HG03064 (cell line): Measurements from ENCODE around the gene SERPINA4.
"Not testable (repeated sequence)": the region's sequence is repeated elsewhere in the genome, so short reads cannot be mapped to it uniquely, and the experiment has no call there.

Source experiments
- ATAC-seq: cut with Tn5 transposase; IDR thresholded peaks from one replicate; pipeline ENCODE4 v1.9.1; 2021; ENCODE audit warnings: low read depth; ENCODE audit not compliant: unreplicated experiment

The SERPINA4 gene

GRCh38 chr14:94588311-94588710 is 27.1 kb downstream of the SERPINA4 start:
- ATAC-seq, result no peak

GRCh38 chr14:94591073-94591472 is 29.8 kb downstream of the SERPINA4 start:
- no peak for ATAC-seq

- no peak for ATAC-seq
Measured at GRCh38 chr14:94591871-94592270, 30.6 kb downstream of the SERPINA4 start.

- ATAC-seq, result no peak
Measured at GRCh38 chr14:94592457-94592856, 31.2 kb downstream of the SERPINA4 start.

- no peak for ATAC-seq
Measured at GRCh38 chr14:94593376-94593748, 32.1 kb downstream of the SERPINA4 start.

- no peak for ATAC-seq
Measured at GRCh38 chr14:94593749-94594431, 32.6 kb downstream of the SERPINA4 start.

GRCh38 chr14:94594441-94594840 is 33.2 kb downstream of the SERPINA4 start:
- no peak for ATAC-seq

GRCh38 chr14:94595912-94596311 is 34.7 kb downstream of the SERPINA4 start:
- no peak for ATAC-seq

- ATAC-seq, result no peak
Measured at GRCh38 chr14:94596361-94596760, 35.1 kb downstream of the SERPINA4 start.

GRCh38 chr14:94597788-94598187 is 36.5 kb downstream of the SERPINA4 start:
- ATAC-seq, result no peak

GRCh38 chr14:94598506-94598815 is 37.2 kb downstream of the SERPINA4 start:
- no peak for ATAC-seq

- no peak for ATAC-seq
Measured at GRCh38 chr14:94598816-94599655, 37.8 kb downstream of the SERPINA4 start.

- ATAC-seq, result no peak
Measured at GRCh38 chr14:94599656-94600004, 38.4 kb downstream of the SERPINA4 start.

- ATAC-seq, result no peak
Measured at GRCh38 chr14:94600148-94600545, 38.9 kb downstream of the SERPINA4 start.

- ATAC-seq, result no peak
Measured at GRCh38 chr14:94601884-94602391, 40.7 kb downstream of the SERPINA4 start.

GRCh38 chr14:94602722-94603121 is 41.5 kb downstream of the SERPINA4 start:
- no peak for ATAC-seq

- ATAC-seq, result no peak
Measured at GRCh38 chr14:94605361-94605760, 44.1 kb downstream of the SERPINA4 start.

GRCh38 chr14:94608966-94609365 is 47.7 kb downstream of the SERPINA4 start:
- ATAC-seq, result not testable (repeated sequence)

- ATAC-seq, result no peak
Measured at GRCh38 chr14:94611179-94611578, 49.9 kb downstream of the SERPINA4 start.

- ATAC-seq, result no peak
Measured at GRCh38 chr14:94612174-94612573, 50.9 kb downstream of the SERPINA4 start, which contains the start of gene SERPINA3. TSS of gene SERPINA3 (plus strand) at chr14:94612391. CDS start at chr14:94614442, 2,051 bp downstream.

GRCh38 chr14:94612580-94613554 is 51.6 kb downstream of the SERPINA4 start:
- ATAC-seq, result no peak
